SK-N-MC (cell line): ENCODE data around the gene C20orf202.

ENCODE experiments used
- DNase-seq: peaks from one replicate; pipeline ENCODE4 v3.0.0-alpha.2; 2011; ENCODE audit warnings: low read depth, low spot score
- H3K27ac ChIP-seq: fragments of 200-600 bp; sonication (generic); 2 replicates; pipeline ENCODE4 v1.5.1; 2016; ENCODE audit warnings: mixed run types
- H3K36me3 ChIP-seq: fragments of 200-600 bp; sonication (generic); 2 replicates; pipeline ENCODE4 v1.6.1; 2017; ENCODE audit warnings: antibody characterized with exemption, low read length, mixed read lengths; ENCODE audit not compliant: insufficient read depth
- H3K4me3 ChIP-seq: fragments of 200-600 bp; sonication (generic); 2 replicates; pipeline ENCODE4 v1.5.1; 2016
- H3K9ac ChIP-seq: fragments of 200-600 bp; sonication (generic); 2 replicates; pipeline ENCODE4 v1.8.0; 2017; ENCODE audit warnings: mixed run types, mixed read lengths; ENCODE audit not compliant: insufficient read length
- H3K9me3 ChIP-seq: fragments of 200-600 bp; sonication (generic); 2 replicates; pipeline ENCODE4 v1.6.1; 2017; ENCODE audit warnings: low read depth, mild to moderate bottlenecking, antibody characterized with exemption, low read length, moderate library complexity, mixed read lengths
- EZH2 ChIP-seq: fragments of 200-600 bp; sonication (generic); IDR thresholded peaks from one replicate; pipeline ENCODE4 v1.6.1; 2017; ENCODE audit warnings: antibody characterized with exemption
- FOXP2 ChIP-seq: optimal IDR thresholded peaks from 2 replicates; pipeline ENCODE3; 2011; ENCODE audit warnings: mild to moderate bottlenecking, moderate library complexity; ENCODE audit not compliant: insufficient read depth; ENCODE audit errors: extremely low read length, control extremely low read depth
- POLR2AphosphoS5 ChIP-seq: IDR thresholded peaks from 2 replicates; pipeline ENCODE4 v1.6.1; 2012; ENCODE audit warnings: mild to moderate bottlenecking, low read depth, low read length, borderline replicate concordance

The C20orf202 gene

GRCh38 chr20:1206366-1207148 lies 3.3 kb downstream of the C20orf202 start:
- H3K4me3 ChIP-seq: no peak overlapping the region

GRCh38 chr20:1207293-1207878 lies 4.1 kb downstream of the C20orf202 start:
- Histone ChIP-seq H3K9me3 (no peaks in the 10 kb centered on the region), H3K36me3 (no peaks in the 10 kb centered on the region), H3K27ac (no peak overlapping the region), H3K9ac (no peak overlapping the region), H3K4me3 (no peak overlapping the region)
- TF ChIP-seq POLR2AphosphoS5: no peak
- TF ChIP-seq EZH2: no peak
- TF ChIP-seq FOXP2: no peak
- DNase-seq: no peak

More at GRCh38 chr20:1206366-1207148, 3.3 kb downstream of the C20orf202 start:
- Histone ChIP-seq H3K27ac (no peak overlapping the region), H3K9me3 (no peaks in the 10 kb centered on the region), H3K36me3 (no peaks in the 10 kb centered on the region), H3K9ac (no peak overlapping the region)
- no peak for TF ChIP-seq FOXP2
- no peak for DNase-seq

- no peaks in the 10 kb centered on the region for H3K36me3 ChIP-seq
- no peaks in the 10 kb centered on the region for H3K9me3 ChIP-seq
- H3K27ac ChIP-seq: no peak overlapping the region
- TF ChIP-seq POLR2AphosphoS5 (no peak), EZH2 (no peak), FOXP2 (no peak)
- no peak overlapping the region for H3K4me3 ChIP-seq
- no peak for DNase-seq
- no peak overlapping the region for H3K9ac ChIP-seq
Measured at GRCh38 chr20:1209447-1210387, 6.5 kb downstream of the C20orf202 start.

GRCh38 chr20:1210501-1210900 lies 7.2 kb downstream of the C20orf202 start:
- Histone ChIP-seq H3K9ac (no peak overlapping the region), H3K9me3 (no peaks in the 10 kb centered on the region), H3K36me3 (no peaks in the 10 kb centered on the region), H3K27ac (no peak overlapping the region), H3K4me3 (no peak overlapping the region)
- no peak for TF ChIP-seq FOXP2
- no peak for TF ChIP-seq EZH2
- no peak for TF ChIP-seq POLR2AphosphoS5
- DNase-seq: no peak

- no peak overlapping the region for H3K4me3 ChIP-seq
- H3K9me3 ChIP-seq: no peaks in the 10 kb centered on the region
- H3K9ac ChIP-seq: no peak overlapping the region
- H3K27ac ChIP-seq: no peak overlapping the region
- no peaks in the 10 kb centered on the region for H3K36me3 ChIP-seq
- TF ChIP-seq EZH2: no peak
- no peak for TF ChIP-seq FOXP2
- TF ChIP-seq POLR2AphosphoS5: no peak
- DNase-seq: no peak
Measured at GRCh38 chr20:1212023-1212422, 8.8 kb downstream of the C20orf202 start.

- TF ChIP-seq FOXP2: no peak
- TF ChIP-seq POLR2AphosphoS5: no peak
- no peak for TF ChIP-seq EZH2
- H3K9me3 ChIP-seq: no peaks in the 10 kb centered on the region
- no peaks in the 10 kb centered on the region for H3K36me3 ChIP-seq
- DNase-seq: no peak
- no peak overlapping the region for H3K4me3 ChIP-seq
- no peak overlapping the region for H3K27ac ChIP-seq
- no peak overlapping the region for H3K9ac ChIP-seq
Measured at GRCh38 chr20:1212607-1213396, 9.5 kb downstream of the C20orf202 start.

GRCh38 chr20:1214838-1215261 lies 11.6 kb downstream of the C20orf202 start:
- DNase-seq: no peak
- TF ChIP-seq EZH2 (no peak), FOXP2 (no peak), POLR2AphosphoS5 (no peak)

More at GRCh38 chr20:1214838-1215261, 11.6 kb downstream of the C20orf202 start:
- H3K9me3 ChIP-seq: no peaks in the 10 kb centered on the region
- no peaks in the 10 kb centered on the region for H3K36me3 ChIP-seq
- H3K9ac ChIP-seq: no peak overlapping the region
- H3K27ac ChIP-seq: no peak overlapping the region
- no peak overlapping the region for H3K4me3 ChIP-seq
